Measurements from ENCODE around the gene C1QTNF3. TPM values are rescaled to one million over a fixed set of nuclear protein-coding genes. Genes with fewer than 3 reads are reported as not detected.
A peak's percentile ranks its signal among the peaks of the same experiment; 100 is the strongest.
"Not testable (repeated sequence)": the region's sequence is repeated elsewhere in the genome, so short reads cannot be mapped to it uniquely, and the experiment has no call there.

The C1QTNF3 gene
- total and polyA plus RNA-seq, 2 donors (not counting 3 experiments of a cell fraction or from before 2014, with no cell fraction given): 1.6 TPM

DNA sequence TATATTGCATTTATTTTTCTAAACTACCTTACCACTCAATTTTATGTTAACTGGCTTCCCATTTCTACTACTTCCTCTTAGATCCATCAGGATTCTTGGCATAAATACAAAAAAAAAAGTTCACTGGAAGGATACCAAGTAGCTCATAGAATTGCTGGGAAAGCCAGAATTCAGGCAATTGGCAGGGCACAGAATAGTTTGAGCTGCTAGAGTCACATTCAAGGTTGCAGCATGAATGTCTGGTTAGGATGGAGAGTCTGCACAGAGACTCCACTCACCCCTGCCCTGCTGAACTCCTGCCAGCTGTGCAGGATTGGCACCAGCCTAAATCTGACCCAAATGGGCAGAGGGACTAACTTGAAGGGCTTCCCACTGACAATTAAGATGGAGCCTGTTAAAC lies 30.2 kb downstream of the C1QTNF3 start:
- no peak overlapping the region for H3K9ac ChIP-seq (replicated peaks; ENCODE audit: extremely low read depth, insufficient read depth, low read length)
- CTCF ChIA-PET: interaction anchor here (0.7 to 1.6 kb wide), 4 partner anchors 9 to 1507 kb away, joined by 3 read pairs; no protein-coding TSS in a partner anchor

DNA sequence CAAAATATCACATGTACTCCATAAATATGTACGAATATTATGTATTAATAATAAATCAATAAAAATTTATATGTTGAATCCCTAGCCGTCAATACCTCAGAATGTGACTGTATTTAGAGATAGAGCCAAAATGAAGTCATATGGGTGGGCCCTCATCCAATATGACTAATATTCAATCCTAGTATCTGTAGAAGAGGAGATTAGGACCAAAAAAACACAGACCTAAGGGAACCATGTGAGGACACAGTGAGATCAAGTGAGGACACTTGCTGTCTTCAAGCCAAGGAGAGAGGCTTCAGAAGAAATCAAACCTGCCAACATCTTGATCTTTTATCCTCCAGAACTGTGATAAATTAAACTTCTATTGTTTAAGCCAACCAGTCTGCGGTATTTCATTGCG lies 31.5 kb downstream of the C1QTNF3 start:
- intact Hi-C loops (cut with micrococcal nuclease): no loop called here
- H3K4me2 ChIP-seq (ENCODE audit: insufficient read depth, low read length): no peak overlapping the region
- POLR2A ChIA-PET: no interaction called here
- FAIRE-seq (no peak), DNase-seq (ENCODE audit: low read depth, low spot score) (no peak)
- H3K36me3 ChIP-seq (ENCODE audit: control insufficient read depth in 2 of 2, extremely low read depth in 1 of 2, insufficient read depth in 2 of 2, low read length in 2 of 2): no peaks in the 10 kb centered on the region
- no peak overlapping the region for H3K9ac ChIP-seq (replicated peaks; ENCODE audit: extremely low read depth, insufficient read depth, low read length)
- no peak for TF ChIP-seq GATA2 (IDR thresholded peaks at IDR 0.05; ENCODE audit: insufficient read depth, insufficient read length, low read depth, low read length)
- TF ChIP-seq MYC (IDR thresholded peaks at IDR 0.05; ENCODE audit: low read depth, low read length): no peak
- TF ChIP-seq, protein P1, sequence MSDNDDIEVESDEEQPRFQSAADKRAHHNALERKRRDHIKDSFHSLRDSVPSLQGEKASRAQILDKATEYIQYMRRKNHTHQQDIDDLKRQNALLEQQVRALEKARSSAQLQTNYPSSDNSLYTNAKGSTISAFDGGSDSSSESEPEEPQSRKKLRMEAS (IDR thresholded peaks at IDR 0.05; ENCODE audit: insufficient read depth, insufficient read length): no peak
- H3K4me3 ChIP-seq (replicated peaks in 1 of 3; ENCODE audit: insufficient read depth in 1 of 3, low read depth in 1 of 3, low read length in 3 of 3): no peak overlapping the region
- dilution Hi-C loops (cut with MboI; ENCODE audit: extremely low pct_ligation_motif_present, low sequenced_read_pairs): no loop called here
- no peak overlapping the region for H3K27ac ChIP-seq (ENCODE audit: insufficient read depth, low read depth, low read length)
- peaks cover 0 to 10% of the 10 kb centered on the region in 2 experiments for H3K27me3 ChIP-seq (ENCODE audit: control insufficient read depth in 2 of 2, insufficient read depth in 2 of 2, low read length in 2 of 2)
- H3K9me3 ChIP-seq (replicated peaks; ENCODE audit: control insufficient read depth, insufficient read depth, low read length): no peaks in the 10 kb centered on the region
- no peaks in the 10 kb centered on the region for H3K9me1 ChIP-seq (replicated peaks; ENCODE audit: control insufficient read depth, extremely low read depth, insufficient read depth, low read length)
- BruUV-seq (replicated peaks): no TSS peak
- no peak overlapping the region for H2AFZ ChIP-seq (ENCODE audit: low read depth, low read length)
- no peaks in the 10 kb centered on the region for H3K79me2 ChIP-seq (ENCODE audit: control insufficient read depth, insufficient read depth, low read length)
- H3K4me1 ChIP-seq (ENCODE audit: control insufficient read depth, extremely low read depth, insufficient read depth, low read length): peaks cover 13% of the 10 kb centered on the region
- H4K20me1 ChIP-seq (replicated peaks; ENCODE audit: control insufficient read depth, extremely low read depth, insufficient read depth, low read length): no peaks in the 10 kb centered on the region
- CTCF ChIA-PET: interaction anchor here (1.6 kb wide), 1 partner anchor 10 kb away, joined by 3 read pairs; no protein-coding TSS in a partner anchor

More for the DNA sequence above, 30.2 kb downstream of the C1QTNF3 start:
- H3K9me3 ChIP-seq (replicated peaks; ENCODE audit: control insufficient read depth, insufficient read depth, low read length): no peaks in the 10 kb centered on the region
- H2AFZ ChIP-seq (ENCODE audit: low read depth, low read length): no peak overlapping the region
- TF ChIP-seq, protein P2, sequence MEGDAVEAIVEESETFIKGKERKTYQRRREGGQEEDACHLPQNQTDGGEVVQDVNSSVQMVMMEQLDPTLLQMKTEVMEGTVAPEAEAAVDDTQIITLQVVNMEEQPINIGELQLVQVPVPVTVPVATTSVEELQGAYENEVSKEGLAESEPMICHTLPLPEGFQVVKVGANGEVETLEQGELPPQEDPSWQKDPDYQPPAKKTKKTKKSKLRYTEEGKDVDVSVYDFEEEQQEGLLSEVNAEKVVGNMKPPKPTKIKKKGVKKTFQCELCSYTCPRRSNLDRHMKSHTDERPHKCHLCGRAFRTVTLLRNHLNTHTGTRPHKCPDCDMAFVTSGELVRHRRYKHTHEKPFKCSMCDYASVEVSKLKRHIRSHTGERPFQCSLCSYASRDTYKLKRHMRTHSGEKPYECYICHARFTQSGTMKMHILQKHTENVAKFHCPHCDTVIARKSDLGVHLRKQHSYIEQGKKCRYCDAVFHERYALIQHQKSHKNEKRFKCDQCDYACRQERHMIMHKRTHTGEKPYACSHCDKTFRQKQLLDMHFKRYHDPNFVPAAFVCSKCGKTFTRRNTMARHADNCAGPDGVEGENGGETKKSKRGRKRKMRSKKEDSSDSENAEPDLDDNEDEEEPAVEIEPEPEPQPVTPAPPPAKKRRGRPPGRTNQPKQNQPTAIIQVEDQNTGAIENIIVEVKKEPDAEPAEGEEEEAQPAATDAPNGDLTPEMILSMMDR (IDR thresholded peaks at IDR 0.05; ENCODE audit: extremely low read depth in 1 of 2, insufficient read depth in 1 of 2, low read depth in 1 of 2, low read length in 2 of 2): no peak
- TF ChIP-seq EZH2 (IDR thresholded peaks at IDR 0.05; ENCODE audit: borderline replicate concordance, low read depth, low read length, severe bottlenecking) (no peak), MYC (IDR thresholded peaks at IDR 0.05; ENCODE audit: low read depth, low read length) (no peak), JUN (IDR thresholded peaks at IDR 0.05; ENCODE audit: borderline replicate concordance, insufficient read depth, insufficient read length, low read depth) (no peak), POLR2AphosphoS5 (IDR thresholded peaks at IDR 0.05; ENCODE audit: insufficient read depth, low read depth, low read length) (no peak)
- DNase-seq (ENCODE audit: low read depth, low spot score) (peak; percentile 32), FAIRE-seq (no peak)
- no peaks in the 10 kb centered on the region for H3K36me3 ChIP-seq (ENCODE audit: control insufficient read depth in 2 of 2, extremely low read depth in 1 of 2, insufficient read depth in 2 of 2, low read length in 2 of 2)
- H3K4me2 ChIP-seq (ENCODE audit: insufficient read depth, low read length): no peak overlapping the region
- H3K27ac ChIP-seq (ENCODE audit: insufficient read depth, low read depth, low read length): no peak overlapping the region
- peaks cover 3 to 10% of the 10 kb centered on the region in 2 experiments for H3K27me3 ChIP-seq (ENCODE audit: control insufficient read depth in 2 of 2, insufficient read depth in 2 of 2, low read length in 2 of 2)
- BruUV-seq (replicated peaks): no TSS peak
- H3K79me2 ChIP-seq (ENCODE audit: control insufficient read depth, insufficient read depth, low read length): no peaks in the 10 kb centered on the region
- no peak overlapping the region for H3K4me3 ChIP-seq (replicated peaks in 1 of 3; ENCODE audit: insufficient read depth in 1 of 3, low read depth in 1 of 3, low read length in 3 of 3)
- peaks cover 4% of the 10 kb centered on the region for H3K4me1 ChIP-seq (ENCODE audit: control insufficient read depth, extremely low read depth, insufficient read depth, low read length)
- H4K20me1 ChIP-seq (replicated peaks; ENCODE audit: control insufficient read depth, extremely low read depth, insufficient read depth, low read length): no peaks in the 10 kb centered on the region
- dilution Hi-C loops (cut with MboI; ENCODE audit: extremely low pct_ligation_motif_present, low sequenced_read_pairs): no loop called here
- intact Hi-C loops (cut with micrococcal nuclease): no loop called here
- H3K9me1 ChIP-seq (replicated peaks; ENCODE audit: control insufficient read depth, extremely low read depth, insufficient read depth, low read length): no peaks in the 10 kb centered on the region
- POLR2A ChIA-PET: no interaction called here

DNA sequence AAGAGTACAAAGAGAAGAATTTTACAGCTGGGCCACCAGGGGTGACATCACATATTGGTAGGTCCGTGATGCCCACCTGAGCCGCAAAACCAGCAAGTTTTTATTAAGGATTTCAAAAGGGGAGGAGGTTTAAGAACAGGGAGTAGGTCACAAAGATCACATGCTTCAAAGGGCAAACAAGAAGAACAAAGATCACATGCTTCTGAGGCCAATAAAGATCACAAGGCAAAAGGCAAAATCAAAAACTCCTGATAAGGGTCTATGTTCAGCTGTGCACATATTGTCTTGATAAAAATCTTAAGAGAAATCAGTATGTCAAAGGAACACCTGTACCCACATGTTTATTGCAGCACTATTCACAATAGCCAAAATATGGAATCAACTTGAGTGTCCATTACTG lies 32.9 kb downstream of the C1QTNF3 start:
- H4K20me1 ChIP-seq (replicated peaks; ENCODE audit: control insufficient read depth, extremely low read depth, insufficient read depth, low read length); DNase-seq (ENCODE audit: low read depth, low spot score); CTCF ChIA-PET; BruUV-seq (replicated peaks); H3K27ac ChIP-seq (ENCODE audit: insufficient read depth, low read depth, low read length); H3K36me3 ChIP-seq (ENCODE audit: control insufficient read depth in 2 of 2, extremely low read depth in 1 of 2, insufficient read depth in 2 of 2, low read length in 2 of 2); FAIRE-seq; H3K4me3 ChIP-seq (replicated peaks in 1 of 3; ENCODE audit: insufficient read depth in 1 of 3, low read depth in 1 of 3, low read length in 3 of 3); H3K9me1 ChIP-seq (replicated peaks; ENCODE audit: control insufficient read depth, extremely low read depth, insufficient read depth, low read length); H3K9me3 ChIP-seq (replicated peaks; ENCODE audit: control insufficient read depth, insufficient read depth, low read length); H3K9ac ChIP-seq (replicated peaks; ENCODE audit: extremely low read depth, insufficient read depth, low read length); H3K79me2 ChIP-seq (ENCODE audit: control insufficient read depth, insufficient read depth, low read length); H3K4me2 ChIP-seq (ENCODE audit: insufficient read depth, low read length); dilution Hi-C loops (cut with MboI; ENCODE audit: extremely low pct_ligation_motif_present, low sequenced_read_pairs); intact Hi-C loops (cut with micrococcal nuclease); H3K27me3 ChIP-seq (ENCODE audit: control insufficient read depth in 2 of 2, insufficient read depth in 2 of 2, low read length in 2 of 2); H2AFZ ChIP-seq (ENCODE audit: low read depth, low read length); POLR2A ChIA-PET: not testable (repeated sequence)
- peaks cover 14% of the 10 kb centered on the region for H3K4me1 ChIP-seq (ENCODE audit: control insufficient read depth, extremely low read depth, insufficient read depth, low read length)
